ENCODE measurements around the gene ZBTB17. TPM values are rescaled to one million over a fixed set of nuclear protein-coding genes. Genes with fewer than 3 reads are reported as not detected.

Gene ZBTB17
- total and polyA plus RNA-seq, 2 of the 4 experiments (the other 2 are of a cell fraction): 26.3 to 58.2 TPM

- TF ChIP-seq MAFK (IDR thresholded peaks at IDR 0.05; ENCODE audit: low read depth, low read length): no peak
- no peak for TF ChIP-seq CHD1 (IDR thresholded peaks at IDR 0.05; ENCODE audit: low read depth, low read length)
- TF ChIP-seq NFE2L2 (IDR thresholded peaks at IDR 0.05; ENCODE audit: low read depth, low read length): no peak
- no peak for TF ChIP-seq MXI1 (IDR thresholded peaks at IDR 0.05; ENCODE audit: borderline replicate concordance, low read depth, low read length)
- no peak for TF ChIP-seq RFX5 (IDR thresholded peaks at IDR 0.05; ENCODE audit: low read depth, low read length)
- TF ChIP-seq, protein P1, sequence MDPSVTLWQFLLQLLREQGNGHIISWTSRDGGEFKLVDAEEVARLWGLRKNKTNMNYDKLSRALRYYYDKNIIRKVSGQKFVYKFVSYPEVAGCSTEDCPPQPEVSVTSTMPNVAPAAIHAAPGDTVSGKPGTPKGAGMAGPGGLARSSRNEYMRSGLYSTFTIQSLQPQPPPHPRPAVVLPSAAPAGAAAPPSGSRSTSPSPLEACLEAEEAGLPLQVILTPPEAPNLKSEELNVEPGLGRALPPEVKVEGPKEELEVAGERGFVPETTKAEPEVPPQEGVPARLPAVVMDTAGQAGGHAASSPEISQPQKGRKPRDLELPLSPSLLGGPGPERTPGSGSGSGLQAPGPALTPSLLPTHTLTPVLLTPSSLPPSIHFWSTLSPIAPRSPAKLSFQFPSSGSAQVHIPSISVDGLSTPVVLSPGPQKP (IDR thresholded peaks at IDR 0.05; ENCODE audit: borderline replicate concordance, low read depth, low read length): no peak
- no peak for TF ChIP-seq SMC3 (IDR thresholded peaks at IDR 0.05; ENCODE audit: low read depth, low read length)
- no peak for TF ChIP-seq BHLHE40 (IDR thresholded peaks at IDR 0.05; ENCODE audit: low read depth, low read length)
- no peak for TF ChIP-seq MAZ (IDR thresholded peaks at IDR 0.05; ENCODE audit: borderline replicate concordance, low read depth, low read length)
- TF ChIP-seq RCOR1 (IDR thresholded peaks at IDR 0.05; ENCODE audit: insufficient replicate concordance, low read length): no peak
- TF ChIP-seq RAD21 (IDR thresholded peaks at IDR 0.05; ENCODE audit: low read length): no peak
- TF ChIP-seq, protein P2, sequence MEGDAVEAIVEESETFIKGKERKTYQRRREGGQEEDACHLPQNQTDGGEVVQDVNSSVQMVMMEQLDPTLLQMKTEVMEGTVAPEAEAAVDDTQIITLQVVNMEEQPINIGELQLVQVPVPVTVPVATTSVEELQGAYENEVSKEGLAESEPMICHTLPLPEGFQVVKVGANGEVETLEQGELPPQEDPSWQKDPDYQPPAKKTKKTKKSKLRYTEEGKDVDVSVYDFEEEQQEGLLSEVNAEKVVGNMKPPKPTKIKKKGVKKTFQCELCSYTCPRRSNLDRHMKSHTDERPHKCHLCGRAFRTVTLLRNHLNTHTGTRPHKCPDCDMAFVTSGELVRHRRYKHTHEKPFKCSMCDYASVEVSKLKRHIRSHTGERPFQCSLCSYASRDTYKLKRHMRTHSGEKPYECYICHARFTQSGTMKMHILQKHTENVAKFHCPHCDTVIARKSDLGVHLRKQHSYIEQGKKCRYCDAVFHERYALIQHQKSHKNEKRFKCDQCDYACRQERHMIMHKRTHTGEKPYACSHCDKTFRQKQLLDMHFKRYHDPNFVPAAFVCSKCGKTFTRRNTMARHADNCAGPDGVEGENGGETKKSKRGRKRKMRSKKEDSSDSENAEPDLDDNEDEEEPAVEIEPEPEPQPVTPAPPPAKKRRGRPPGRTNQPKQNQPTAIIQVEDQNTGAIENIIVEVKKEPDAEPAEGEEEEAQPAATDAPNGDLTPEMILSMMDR (conservative IDR thresholded peaks at IDR 0.05; ENCODE audit: low read depth, low read length): no peak
- no peak for TF ChIP-seq FOS (IDR thresholded peaks at IDR 0.05; ENCODE audit: low read depth, low read length)
- no peak for TF ChIP-seq POLR2A (IDR thresholded peaks at IDR 0.05; ENCODE audit: low read depth, low read length)
- no peak for TF ChIP-seq USF2 (IDR thresholded peaks at IDR 0.05; ENCODE audit: low read depth, low read length)
- no peak for TF ChIP-seq CEBPB (IDR thresholded peaks at IDR 0.05; ENCODE audit: low read depth, low read length)
- H3K4me2 ChIP-seq (ENCODE audit: low read depth, low read length): no peak overlapping the region
- H3K36me3 ChIP-seq (ENCODE audit: control insufficient read depth, insufficient read depth, low read length): peaks cover 30% of the 10 kb centered on the region
- peaks cover 25% of the 10 kb centered on the region for H4K20me1 ChIP-seq (ENCODE audit: insufficient read depth, low read length)
- no peak overlapping the region for H3K4ac ChIP-seq (ENCODE audit: low read depth, low read length)
- H3K4me1 ChIP-seq (ENCODE audit: control insufficient read depth, insufficient read depth, low read length): peaks cover 15% of the 10 kb centered on the region
- H3K23ac ChIP-seq (ENCODE audit: low read depth, low read length): no peak overlapping the region
- no peak overlapping the region for H2BK120ac ChIP-seq (ENCODE audit: low read depth, low read length)
- H2BK5ac ChIP-seq (ENCODE audit: low read depth, low read length, poor library complexity, severe bottlenecking): no peak overlapping the region
- H3K9ac ChIP-seq (ENCODE audit: low read depth, low read length): no peak overlapping the region
- H2AK9ac ChIP-seq (replicated peaks; ENCODE audit: low read depth, low read length, poor library complexity): no peak overlapping the region
- no peak overlapping the region for H3K27ac ChIP-seq (ENCODE audit: insufficient read depth, low read length)
- ChIA-PET CTCF (no interaction called here), POLR2A (ENCODE audit: unreplicated experiment) (no interaction called here)
- no peak overlapping the region for H2BK15ac ChIP-seq (ENCODE audit: low read depth, low read length)
- ATAC-seq (ENCODE audit: low read depth) (no peak), DNase-seq (no peak)
- no TSS peak for BruUV-seq (replicated peaks)
- no peak overlapping the region for H3K4me3 ChIP-seq (ENCODE audit: insufficient read depth, low read depth, low read length)
- no peak overlapping the region for H4K91ac ChIP-seq (ENCODE audit: insufficient read depth, low read depth, low read length)
- H3K18ac ChIP-seq (ENCODE audit: low read depth, low read length): no peak overlapping the region
- no peak overlapping the region for H2AFZ ChIP-seq (replicated peaks; ENCODE audit: low read length, poor library complexity)
- peaks cover 41 to 82% of the 10 kb centered on the region in 2 experiments for H3K79me1 ChIP-seq (ENCODE audit: low read depth in 1 of 2, low read length in 2 of 2)
- H3K56ac ChIP-seq (ENCODE audit: extremely low read depth, insufficient read depth, low read length): no peak overlapping the region
- no peaks in the 10 kb centered on the region for H3K27me3 ChIP-seq (ENCODE audit: control insufficient read depth, insufficient read depth, low read length)
- no peaks in the 10 kb centered on the region; the same call in 1 of the 2 replicates for H3K9me3 ChIP-seq (ENCODE audit: control insufficient read depth, insufficient read depth, low read length)
- in situ Hi-C loops (cut with MboI; ENCODE audit: low sequenced_read_pairs) (no loop called here), dilution Hi-C loops (cut with HindIII; ENCODE audit: low sequenced_read_pairs, unreplicated experiment) (no loop called here), intact Hi-C loops (cut with micrococcal nuclease) (no loop called here)
- no peak overlapping the region for H3K14ac ChIP-seq (replicated peaks; ENCODE audit: low read depth, low read length)
- H3K9me1 ChIP-seq (ENCODE audit: insufficient read depth, low read length): peaks cover 23% of the 10 kb centered on the region
- H2BK20ac ChIP-seq (ENCODE audit: low read depth, low read length): no peak overlapping the region
- H2AK5ac ChIP-seq (ENCODE audit: low read depth, low read length): no peak overlapping the region
- H4K5ac ChIP-seq (ENCODE audit: low read depth, low read length): no peak overlapping the region
- H4K8ac ChIP-seq (ENCODE audit: low read depth in 2 of 2, low read length in 2 of 2): no peak overlapping the region
Measured at GRCh38 chr1:15970911-15971310, 5.0 kb downstream of the ZBTB17 start.
